Large intestine (tissue), 3 donors: ENCODE data around the gene TIMM22. TPM values are rescaled to one million over a fixed set of nuclear protein-coding genes. Genes with fewer than 3 reads are reported as not detected.
"Not testable (repeated sequence)": the region's sequence is repeated elsewhere in the genome, so short reads cannot be mapped to it uniquely, and the experiment has no call there.

Experiments
- DNase-seq, 2 donors: peaks; one replicate each; pipeline versions ENCODE4 v3.0.0 to v3.0.0-alpha.2; 2013
- H3K27ac ChIP-seq: one replicate; pipeline ENCODE4 v1.5.1; 2013; ENCODE audit warnings: low read length
- H3K27me3 ChIP-seq: 2 replicates; pipeline ENCODE4 v1.6.1; 2013; ENCODE audit warnings: low read length; ENCODE audit not compliant: control insufficient read depth, insufficient read depth
- H3K36me3 ChIP-seq: 2 replicates; pipeline ENCODE4 v1.6.1; 2013; ENCODE audit warnings: low read length; ENCODE audit not compliant: control insufficient read depth, insufficient read depth
- H3K4me1 ChIP-seq: one replicate; pipeline ENCODE4 v1.6.1; 2013; ENCODE audit warnings: low read length; ENCODE audit not compliant: control insufficient read depth, insufficient read depth
- H3K4me3 ChIP-seq: one replicate; pipeline ENCODE4 v1.5.1; 2013; ENCODE audit warnings: low read length
- H3K9me3 ChIP-seq: one replicate; pipeline ENCODE4 v1.6.1; 2013; ENCODE audit warnings: mild to moderate bottlenecking, low read depth, low read length, moderate library complexity; ENCODE audit not compliant: control insufficient read depth
- WGBS: methylation state at CpG from one replicate; pipeline ENCODE4 v1.1.5; 2013; ENCODE audit warnings: low lambda C conversion rate; ENCODE audit not compliant: insufficient coverage; 5-methylcytosine and 5-hydroxymethylcytosine counted together
- polyA plus RNA-seq: library from polyadenylated mRNA; unstranded; fragments of 120-200 nt; gene quantifications from one replicate; pipeline ENCODE4 v1.2.1, GENCODE V29; 2013

The TIMM22 gene
- polyA plus RNA-seq, 1 donor: 10.0 TPM

DNA sequence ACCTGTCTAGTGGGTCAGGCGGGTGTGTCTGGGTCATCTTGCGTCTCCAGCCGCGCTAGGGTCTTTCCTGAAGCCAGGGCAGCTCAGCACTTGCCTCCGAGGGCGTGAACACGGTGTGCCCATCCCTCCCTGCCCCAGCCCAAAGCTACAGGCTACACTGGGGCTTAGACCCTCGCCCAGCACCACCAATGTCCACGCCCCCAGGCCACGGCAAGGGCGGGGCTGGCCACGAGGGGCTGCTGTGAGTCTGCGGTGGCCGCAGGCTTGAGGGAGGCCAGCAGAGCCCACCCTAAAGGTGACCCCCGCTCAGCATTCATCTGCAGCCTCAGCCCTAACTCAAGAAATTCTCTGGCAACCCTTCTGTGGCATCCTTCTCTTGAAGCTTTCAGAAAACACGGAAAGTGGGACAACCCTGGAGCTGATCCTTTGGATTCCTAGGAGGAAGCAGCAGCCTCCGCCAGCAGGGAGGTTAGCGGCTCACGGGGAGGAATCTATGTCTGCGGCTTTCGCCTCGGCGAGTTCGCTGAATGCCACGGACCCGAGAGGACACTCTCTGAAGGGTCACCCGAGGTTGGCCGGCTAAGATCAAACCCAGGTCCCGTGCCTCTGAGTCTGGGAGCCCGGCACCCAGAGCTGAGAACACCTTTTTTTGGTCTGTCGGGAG, 41.7 kb downstream of the TIMM22 start:
- DNase-seq: no peak
- peaks cover 2% of the 10 kb centered on the region for H3K4me1 ChIP-seq
- no peak overlapping the region for H3K4me3 ChIP-seq
- peaks cover 57% of the 10 kb centered on the region for H3K36me3 ChIP-seq
- H3K9me3 ChIP-seq: peaks cover 3% of the 10 kb centered on the region
- no peak overlapping the region for H3K27ac ChIP-seq
- no peaks in the 10 kb centered on the region for H3K27me3 ChIP-seq
- no CpG with 5 or more reads among the region's 31 CpGs for WGBS

DNA sequence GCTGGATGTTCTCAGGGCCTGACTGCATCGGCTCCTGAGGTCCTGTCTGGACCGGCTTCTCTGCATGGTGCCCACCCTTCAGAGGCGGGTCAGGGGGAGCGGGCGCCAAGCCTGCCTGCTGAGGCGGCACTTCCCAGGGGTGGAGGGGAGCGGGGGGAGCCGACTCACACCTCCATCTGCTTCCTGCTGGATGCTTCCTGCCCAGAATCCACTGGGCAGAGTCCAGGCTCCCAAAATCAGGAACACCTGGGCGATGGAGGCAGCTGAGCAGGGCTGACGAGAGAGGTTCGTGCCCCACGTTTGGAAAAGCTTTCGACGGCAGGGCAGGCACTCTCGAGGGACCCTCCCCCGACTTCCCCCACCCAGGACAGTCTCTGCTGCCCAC, 42.2 kb downstream of the TIMM22 start:
- no peak overlapping the region for H3K27ac ChIP-seq
- H3K4me1 ChIP-seq: peaks cover 4% of the 10 kb centered on the region
- H3K4me3 ChIP-seq: no peak overlapping the region
- WGBS: no CpG with 5 or more reads among the region's 16 CpGs
- H3K36me3 ChIP-seq: peaks cover 56% of the 10 kb centered on the region
- DNase-seq: no peak
- H3K9me3 ChIP-seq: peaks cover 3% of the 10 kb centered on the region
- H3K27me3 ChIP-seq: no peaks in the 10 kb centered on the region

DNA sequence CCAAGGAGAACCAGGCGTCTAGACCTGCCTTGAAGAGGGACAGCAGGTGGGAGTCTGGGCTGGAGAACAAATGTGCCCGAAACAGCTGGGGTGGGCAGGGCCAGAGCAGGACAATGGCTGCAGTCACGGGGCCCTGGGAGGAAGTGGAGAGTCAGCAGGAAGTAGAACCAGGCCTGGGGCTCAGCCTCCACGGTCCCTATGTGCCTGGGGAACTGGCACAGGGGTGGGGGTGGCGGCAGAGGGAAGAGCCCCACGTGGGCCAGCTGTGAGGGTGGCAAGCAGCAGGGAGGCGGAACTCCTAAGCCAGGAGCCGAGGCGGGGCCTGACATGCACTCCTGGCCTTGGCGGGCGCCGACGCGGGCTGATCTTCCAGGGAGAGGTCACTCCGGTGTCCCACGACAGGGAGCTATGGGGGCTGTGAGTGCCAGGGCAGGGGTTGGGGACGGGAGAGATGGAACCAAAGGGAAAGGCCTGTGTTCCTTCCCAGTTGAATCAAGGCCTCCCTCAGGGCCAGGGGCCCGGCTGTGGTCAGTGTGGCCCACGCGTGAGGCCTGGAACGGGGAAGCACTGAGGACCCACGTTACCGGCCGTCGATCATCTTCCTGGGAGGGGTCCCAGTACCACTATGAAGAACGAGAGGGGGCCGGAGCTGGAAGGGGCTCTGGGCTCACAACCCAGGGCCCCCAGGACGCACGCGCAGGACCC, 42.7 kb downstream of the TIMM22 start:
- H3K27ac ChIP-seq: peak overlapping the region; percentile 40
- peaks cover 3% of the 10 kb centered on the region for H3K9me3 ChIP-seq
- no peak overlapping the region for H3K4me3 ChIP-seq
- no peaks in the 10 kb centered on the region for H3K27me3 ChIP-seq
- H3K36me3 ChIP-seq: peaks cover 51% of the 10 kb centered on the region
- WGBS: no CpG with 5 or more reads among the region's 30 CpGs
- peaks cover 4% of the 10 kb centered on the region for H3K4me1 ChIP-seq
- DNase-seq: no peak

DNA sequence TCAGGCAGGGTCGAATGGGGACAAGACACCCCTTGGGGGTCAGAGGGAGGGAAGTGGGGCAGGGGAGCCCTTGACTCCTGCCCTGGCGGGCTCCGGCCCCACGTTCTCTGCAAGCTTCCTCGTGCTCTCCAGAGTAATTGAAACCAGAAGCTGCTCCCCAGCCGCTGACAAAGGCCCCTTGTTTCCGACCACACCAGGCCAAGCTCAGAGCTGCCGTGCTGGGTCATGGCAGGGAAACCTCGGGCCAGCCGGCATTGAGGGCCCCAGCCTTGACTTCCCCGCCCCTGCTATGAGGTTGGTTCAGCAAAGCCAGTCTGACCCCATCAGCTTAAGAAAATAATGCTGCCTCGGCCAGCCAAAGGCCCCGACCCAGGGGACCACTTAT, 43.3 kb downstream of the TIMM22 start:
- WGBS: no CpG with 5 or more reads among the region's 13 CpGs
- Histone ChIP-seq H3K36me3 (peaks cover 47% of the 10 kb centered on the region), H3K4me3 (no peak overlapping the region), H3K9me3 (peaks cover 3% of the 10 kb centered on the region), H3K27me3 (no peaks in the 10 kb centered on the region), H3K27ac (no peak overlapping the region), H3K4me1 (peaks cover 4% of the 10 kb centered on the region)
- no peak for DNase-seq

DNA sequence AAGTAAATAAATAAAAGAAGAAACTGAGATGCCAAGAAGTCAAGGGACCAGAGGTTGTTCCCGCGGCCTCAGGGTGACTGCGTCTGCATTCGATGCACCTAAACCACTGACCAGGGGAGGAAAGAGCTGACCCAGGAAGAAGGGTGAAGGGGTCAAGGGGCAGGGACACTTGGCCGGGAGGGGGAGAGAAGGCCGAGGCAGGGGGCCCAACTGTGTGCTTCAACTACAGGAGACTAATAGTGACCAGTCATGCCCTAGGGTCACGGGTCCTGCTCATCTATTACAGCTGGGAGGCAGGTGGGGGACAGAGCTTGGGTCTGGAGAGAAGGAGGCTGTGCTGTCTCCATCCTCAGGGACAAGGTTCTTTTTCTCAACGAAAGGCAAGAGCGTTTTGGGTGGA, 44.8 kb downstream of the TIMM22 start:
- H3K36me3 ChIP-seq: peaks cover 56% of the 10 kb centered on the region
- WGBS: 100% methylated on average over 4 of the region's 9 CpGs
- H3K9me3 ChIP-seq: peaks cover 3% of the 10 kb centered on the region
- H3K27ac ChIP-seq: no peak overlapping the region
- H3K27me3 ChIP-seq: no peaks in the 10 kb centered on the region
- no peak for DNase-seq
- peaks cover 4% of the 10 kb centered on the region for H3K4me1 ChIP-seq
- no peak overlapping the region for H3K4me3 ChIP-seq

DNA sequence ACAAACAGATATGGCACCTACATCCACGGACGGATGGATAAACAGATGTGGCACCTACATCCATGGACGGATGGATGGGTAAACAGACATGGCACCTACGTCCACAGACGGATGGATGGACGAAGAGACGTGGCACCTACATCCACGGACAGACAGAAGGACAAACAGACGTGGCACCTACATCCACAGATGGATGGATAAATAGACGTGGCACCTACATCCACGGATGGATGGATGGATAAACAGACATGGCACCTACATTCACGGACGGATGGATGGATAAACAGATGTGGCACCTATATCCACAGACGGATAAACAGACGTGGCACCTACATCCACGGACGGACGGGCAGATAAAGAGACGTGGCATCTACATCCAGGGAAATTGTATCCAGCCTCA, 45.6 kb downstream of the TIMM22 start:
- H3K27ac ChIP-seq: no peak overlapping the region
- WGBS: 100% methylated on average over 5 of the region's 19 CpGs
- peaks cover 4% of the 10 kb centered on the region for H3K4me1 ChIP-seq
- H3K9me3 ChIP-seq: peaks cover 3% of the 10 kb centered on the region
- DNase-seq: no peak
- peaks cover 56% of the 10 kb centered on the region for H3K36me3 ChIP-seq
- H3K4me3 ChIP-seq: no peak overlapping the region
- no peaks in the 10 kb centered on the region for H3K27me3 ChIP-seq

DNA sequence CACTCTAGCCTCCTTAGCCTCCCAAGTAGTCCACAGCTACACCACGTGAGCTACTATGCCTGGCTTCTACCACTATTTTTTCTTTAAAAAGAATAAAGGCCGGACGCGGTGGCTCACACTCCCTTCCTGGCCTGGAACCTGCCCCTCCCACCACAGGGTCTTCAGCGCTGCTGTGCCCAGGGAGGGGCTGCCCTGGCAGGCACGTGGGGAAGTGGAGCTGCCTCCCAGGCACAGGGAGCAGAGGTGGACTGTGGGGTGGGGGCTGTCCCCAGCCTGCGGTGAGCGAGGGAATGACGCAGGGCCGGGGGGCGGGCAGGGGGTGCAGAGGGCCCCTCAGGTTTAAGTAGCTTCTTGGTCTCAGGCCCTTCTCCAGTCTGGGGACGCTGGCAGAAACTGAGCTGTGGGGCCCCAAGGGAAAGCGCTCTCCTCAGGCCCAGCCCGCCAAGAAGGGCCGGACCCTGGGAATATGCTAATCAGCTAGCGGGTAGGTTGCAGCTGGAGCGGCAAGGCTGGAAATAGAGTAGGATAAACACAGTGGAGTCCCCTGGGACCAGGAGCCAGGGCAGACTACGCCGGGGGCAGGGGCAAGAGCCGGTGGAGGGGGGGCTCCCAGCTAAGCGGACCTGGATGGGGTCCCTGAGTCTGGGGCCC, 46.8 kb downstream of the TIMM22 start:
- Histone ChIP-seq H3K36me3 (peaks cover 57% of the 10 kb centered on the region), H3K9me3 (no peaks in the 10 kb centered on the region), H3K27me3 (no peaks in the 10 kb centered on the region), H3K4me3 (no peak overlapping the region), H3K4me1 (peaks cover 4% of the 10 kb centered on the region), H3K27ac (peak overlapping the region; percentile 44)
- peak in 1 of 2 donors; percentile 43 for DNase-seq
- WGBS: no CpG with 5 or more reads among the region's 21 CpGs

DNA sequence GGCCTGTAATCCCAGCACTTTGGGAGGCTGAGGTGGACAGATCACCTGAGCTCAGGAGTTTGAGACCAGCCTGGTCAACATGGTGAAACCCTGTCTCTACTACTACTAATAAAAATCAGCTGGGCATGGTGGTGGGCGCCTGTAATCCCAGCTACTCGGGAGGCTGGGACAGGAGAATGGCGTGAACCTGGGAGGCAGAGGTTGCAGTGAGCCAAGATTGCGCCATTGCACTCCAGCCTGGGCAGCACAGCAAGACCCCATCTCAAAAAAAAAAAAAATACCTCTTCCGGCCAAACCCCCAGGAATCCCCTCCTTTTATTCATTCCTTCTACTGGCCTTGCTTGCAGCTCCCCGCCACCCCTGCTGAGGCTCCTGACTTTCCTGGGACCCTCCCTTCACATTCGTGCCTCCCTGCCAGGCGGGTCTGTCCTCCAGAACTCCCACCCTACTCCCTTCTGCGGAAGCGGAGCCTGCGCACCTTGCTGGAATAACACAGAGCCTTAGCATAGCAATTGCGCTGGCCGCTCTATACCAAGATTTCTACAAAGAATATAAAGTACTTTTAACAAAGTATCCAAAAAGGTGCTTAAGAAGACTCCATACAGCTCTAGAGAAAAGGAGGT, 47.6 kb downstream of the TIMM22 start:
- 73% methylated on average over 4 of the region's 13 CpGs for WGBS
- Histone ChIP-seq H3K27ac (peak overlapping the region; percentile 44), H3K36me3 (peaks cover 55% of the 10 kb centered on the region)
- not testable (repeated sequence) for H3K9me3 ChIP-seq, H3K4me3 ChIP-seq, DNase-seq, H3K4me1 ChIP-seq, H3K27me3 ChIP-seq

DNA sequence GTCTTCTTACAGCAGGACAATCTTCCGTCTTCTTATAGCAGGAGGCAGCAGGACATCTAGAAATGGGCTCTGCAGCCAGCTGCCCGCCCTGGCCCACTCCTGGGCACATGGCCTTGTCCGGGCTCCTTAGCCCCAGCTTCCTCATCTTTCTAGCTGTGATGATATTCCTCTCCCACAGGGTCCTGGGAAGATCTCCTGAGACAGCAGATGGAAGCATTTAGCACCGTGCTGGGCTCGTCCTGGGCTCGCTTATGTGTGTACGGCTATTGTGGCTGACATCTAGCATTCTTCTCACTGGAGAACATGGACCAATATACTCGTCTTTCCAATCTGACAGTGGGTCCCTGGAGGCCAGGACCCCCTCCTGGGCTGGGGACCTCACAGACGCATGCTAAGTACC, 48.5 kb downstream of the TIMM22 start:
- 100% methylated on average over 1 of the region's 9 CpGs for WGBS
- Histone ChIP-seq H3K9me3 (no peaks in the 10 kb centered on the region), H3K27ac (no peak overlapping the region), H3K4me1 (peaks cover 4% of the 10 kb centered on the region), H3K4me3 (no peak overlapping the region), H3K27me3 (no peaks in the 10 kb centered on the region), H3K36me3 (peaks cover 60% of the 10 kb centered on the region)
- no peak for DNase-seq

DNA sequence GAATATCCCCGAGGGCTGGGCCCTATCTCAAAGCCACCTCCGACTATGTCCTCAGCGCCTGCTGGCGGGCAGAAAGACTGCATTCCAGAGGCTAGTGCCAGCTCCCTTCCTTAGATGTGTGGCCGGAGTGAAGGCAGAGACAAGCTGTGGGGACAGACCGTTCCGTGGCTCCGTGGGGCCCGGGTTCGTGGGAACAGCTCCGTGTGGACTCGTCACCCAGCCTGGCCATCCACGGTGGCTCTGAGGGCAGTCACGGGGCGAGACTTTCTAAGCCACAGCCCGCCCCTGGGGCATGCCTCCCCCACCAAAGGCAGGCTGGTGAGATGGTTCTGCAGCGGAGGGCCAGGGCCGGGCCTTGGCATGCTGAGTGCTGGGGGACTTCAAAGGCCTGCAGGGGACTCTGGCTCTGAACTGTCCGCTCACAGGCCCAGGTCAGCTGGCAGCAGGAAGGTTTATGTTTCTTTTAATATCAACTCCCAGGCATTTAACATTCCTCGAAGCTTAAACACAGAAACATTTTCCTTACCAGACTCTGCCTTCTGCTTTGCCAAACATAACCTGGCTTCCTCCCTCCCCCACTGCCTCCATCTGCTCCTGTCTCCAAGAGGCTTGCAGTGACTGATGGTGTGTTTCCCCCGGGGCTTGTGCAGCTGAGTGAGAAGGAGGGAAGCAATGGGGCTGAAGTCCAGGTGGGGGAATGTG, 50.4 kb downstream of the TIMM22 start:
- H3K36me3 ChIP-seq: peaks cover 51% of the 10 kb centered on the region
- H3K9me3 ChIP-seq: no peaks in the 10 kb centered on the region
- H3K4me3 ChIP-seq: no peak overlapping the region
- H3K27ac ChIP-seq: peak overlapping the region; percentile 36
- peaks cover 4% of the 10 kb centered on the region for H3K4me1 ChIP-seq
- WGBS: 20% methylated on average over 1 of the region's 21 CpGs
- DNase-seq: peak in 1 of 2 donors; percentile 19
- H3K27me3 ChIP-seq: no peaks in the 10 kb centered on the region
